CD4-positive, alpha-beta T cell (primary cell): ENCODE data around the gene HIRIP3. TPM values are rescaled to one million over a fixed set of nuclear protein-coding genes. Genes with fewer than 3 reads are reported as not detected.

ENCODE experiments used
- ATAC-seq: fragments of 200-7000 bp; cut with Tn5 transposase; one replicate; pipeline ENCODE4 v1.10.0; 2022; ENCODE audit warnings: mild to moderate bottlenecking; ENCODE audit not compliant: poor library complexity
- CTCF ChIA-PET: fragments of 350-600 bp; sonication (Branson Sonifier 250); formaldehyde crosslinking; loops from one replicate; lab custom pipeline; 2021; ENCODE audit warnings: antibody characterized with exemption, inconsistent platforms; lab: Charles Lee
- POLR2A ChIA-PET: fragments of 350-600 bp; sonication (Branson Sonifier 250); formaldehyde crosslinking; loops from one replicate; lab custom pipeline; 2021; ENCODE audit warnings: antibody characterized with exemption, inconsistent platforms; lab: Charles Lee
- DNase-seq, 14 experiments: peaks; one replicate each; pipeline ENCODE4 v3.0.0-alpha.2; 2013 to 2020; ENCODE audit warnings: mixed read lengths in 2 of 14
- H3K27ac ChIP-seq, 2 donors: one replicate each; pipeline versions ENCODE4 v1.5.1 to v1.7.0; 2013; ENCODE audit warnings: low read length in 2 of 2, low read depth in 1 of 2, mild to moderate bottlenecking in 1 of 2
- H3K27me3 ChIP-seq, 2 experiments: 1 replicate in 1 of 2; 2 replicates in 1 of 2; pipeline versions ENCODE4 v1.6.1 to v1.7.0; 2013; ENCODE audit warnings: low read length in 2 of 2, control low read depth in 1 of 2, mild to moderate bottlenecking in 1 of 2, moderate library complexity in 1 of 2; ENCODE audit not compliant: insufficient read depth in 2 of 2, control insufficient read depth in 1 of 2
- H3K36me3 ChIP-seq: one replicate; pipeline ENCODE4 v1.6.1; 2013; ENCODE audit warnings: low read length, control low read depth; ENCODE audit not compliant: insufficient read depth
- H3K4me1 ChIP-seq: one replicate; pipeline ENCODE4 v1.6.1; 2013; ENCODE audit warnings: low read length, control low read depth; ENCODE audit not compliant: insufficient read depth
- H3K4me3 ChIP-seq: one replicate; pipeline ENCODE4 v1.5.1; 2013; ENCODE audit warnings: mild to moderate bottlenecking, low read length, moderate library complexity
- H3K9me3 ChIP-seq, 2 experiments: 1 replicate in 1 of 2; 2 replicates in 1 of 2; pipeline versions ENCODE4 v1.6.1 to v1.7.0; 2013; ENCODE audit warnings: low read length in 2 of 2, mild to moderate bottlenecking in 2 of 2, control low read depth in 1 of 2, moderate library complexity in 1 of 2; ENCODE audit not compliant: control insufficient read depth in 1 of 2, insufficient read depth in 1 of 2
- H3K27ac Mint-ChIP-seq: one replicate; pipeline ENCODE4 v1.8.0; 2020; ENCODE audit warnings: mixed read lengths
- H3K27me3 Mint-ChIP-seq: one replicate; pipeline ENCODE4 v1.8.0; 2021; ENCODE audit warnings: mixed read lengths
- H3K36me3 Mint-ChIP-seq: one replicate; pipeline ENCODE4 v1.8.0; 2021; ENCODE audit warnings: low read depth, mixed read lengths
- H3K4me1 Mint-ChIP-seq: one replicate; pipeline ENCODE4 v1.8.0; 2021; ENCODE audit warnings: low read depth, mixed read lengths
- H3K4me3 Mint-ChIP-seq: one replicate; pipeline ENCODE4 v1.8.0; 2020; ENCODE audit warnings: mild to moderate bottlenecking, mixed read lengths
- H3K9me3 Mint-ChIP-seq: one replicate; pipeline ENCODE4 v1.8.0; 2020; ENCODE audit warnings: mixed read lengths
- intact Hi-C, 2 experiments: fragments of 100-400 bp; cut with DNase I in 1 of 2; cut with micrococcal nuclease in 1 of 2; formaldehyde crosslinking; loops; one replicate each; pipeline versions ENCODE4 v1.15.1 to v1.9.0; 2023 to 2025; cut with DNase I, micrococcal nuclease
- total RNA-seq, 174 experiments: library from RNA in 2 of 174; stranded (reverse) in 2 of 174; gene quantifications; one replicate each; pipeline ENCODE4 v1.2.3 and lab custom pipeline; 2021 to 2026
- TF ChIP-seq, protein P1 (sequence below): fragments of 200-600 bp; IDR thresholded peaks from one replicate; pipeline ENCODE4 v1.8.0; 2022; ENCODE audit warnings: antibody characterized with exemption, mild to moderate bottlenecking

Gene HIRIP3
- total RNA-seq, 2 experiments from 2014 or later: 8.5 to 11.8 TPM

DNA sequence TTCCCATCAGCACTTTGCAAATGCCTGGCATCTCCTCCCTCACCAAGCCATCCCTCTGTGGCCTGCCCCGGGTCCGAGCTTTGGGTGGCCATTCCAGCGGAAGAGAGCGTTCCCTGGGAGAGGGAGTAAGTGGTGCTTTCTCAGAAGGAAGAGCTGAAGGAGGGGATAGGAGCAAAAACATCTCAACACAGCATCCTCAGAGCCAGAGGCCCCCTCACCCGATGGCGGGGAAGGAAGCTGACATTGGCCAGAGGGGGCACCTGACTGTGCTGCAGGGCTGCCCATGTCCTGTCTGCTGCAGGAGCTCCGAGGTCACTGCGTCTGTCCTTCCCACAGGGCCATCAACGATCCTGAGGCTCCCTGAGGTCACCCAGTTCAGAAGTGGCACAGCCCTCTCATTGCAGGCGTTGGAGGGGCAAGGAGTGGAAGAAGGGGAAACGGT is 36.1 kb upstream of the HIRIP3 start:
- DNase-seq: no peak
- H3K9me3 ChIP-seq: peaks cover 0 to 17% of the 10 kb centered on the region in 2 experiments
- no peaks in the 10 kb centered on the region for H3K36me3 ChIP-seq
- peaks cover 28% of the 10 kb centered on the region for H3K4me1 ChIP-seq
- ChIA-PET POLR2A (interaction anchor here (0.8 kb wide), 1 partner anchor 70 kb away, joined by 3 read pairs; the partner anchor contains the start of gene TMEM219), CTCF (interaction anchor here (0.9 to 1.6 kb wide), 7 partner anchors 14 to 331 kb away, joined by 3 to 5 read pairs (median 3); partner anchors contain the start of gene TAOK2)
- H3K9me3 Mint-ChIP-seq: no peaks in the 10 kb centered on the region
- TF ChIP-seq, protein P1, sequence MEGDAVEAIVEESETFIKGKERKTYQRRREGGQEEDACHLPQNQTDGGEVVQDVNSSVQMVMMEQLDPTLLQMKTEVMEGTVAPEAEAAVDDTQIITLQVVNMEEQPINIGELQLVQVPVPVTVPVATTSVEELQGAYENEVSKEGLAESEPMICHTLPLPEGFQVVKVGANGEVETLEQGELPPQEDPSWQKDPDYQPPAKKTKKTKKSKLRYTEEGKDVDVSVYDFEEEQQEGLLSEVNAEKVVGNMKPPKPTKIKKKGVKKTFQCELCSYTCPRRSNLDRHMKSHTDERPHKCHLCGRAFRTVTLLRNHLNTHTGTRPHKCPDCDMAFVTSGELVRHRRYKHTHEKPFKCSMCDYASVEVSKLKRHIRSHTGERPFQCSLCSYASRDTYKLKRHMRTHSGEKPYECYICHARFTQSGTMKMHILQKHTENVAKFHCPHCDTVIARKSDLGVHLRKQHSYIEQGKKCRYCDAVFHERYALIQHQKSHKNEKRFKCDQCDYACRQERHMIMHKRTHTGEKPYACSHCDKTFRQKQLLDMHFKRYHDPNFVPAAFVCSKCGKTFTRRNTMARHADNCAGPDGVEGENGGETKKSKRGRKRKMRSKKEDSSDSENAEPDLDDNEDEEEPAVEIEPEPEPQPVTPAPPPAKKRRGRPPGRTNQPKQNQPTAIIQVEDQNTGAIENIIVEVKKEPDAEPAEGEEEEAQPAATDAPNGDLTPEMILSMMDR: no peak
- no peak for ATAC-seq
- H3K36me3 Mint-ChIP-seq: no peaks in the 10 kb centered on the region
- H3K27me3 Mint-ChIP-seq: peaks cover 63% of the 10 kb centered on the region
- H3K27ac Mint-ChIP-seq: no peak overlapping the region
- H3K27me3 ChIP-seq: peaks cover 42 to 49% of the 10 kb centered on the region in 2 experiments
- no peak overlapping the region for H3K27ac ChIP-seq
- no peak overlapping the region for H3K4me3 Mint-ChIP-seq
- H3K4me1 Mint-ChIP-seq: peaks cover 14% of the 10 kb centered on the region
- no peak overlapping the region for H3K4me3 ChIP-seq
- intact Hi-C loops: no loop called here

DNA sequence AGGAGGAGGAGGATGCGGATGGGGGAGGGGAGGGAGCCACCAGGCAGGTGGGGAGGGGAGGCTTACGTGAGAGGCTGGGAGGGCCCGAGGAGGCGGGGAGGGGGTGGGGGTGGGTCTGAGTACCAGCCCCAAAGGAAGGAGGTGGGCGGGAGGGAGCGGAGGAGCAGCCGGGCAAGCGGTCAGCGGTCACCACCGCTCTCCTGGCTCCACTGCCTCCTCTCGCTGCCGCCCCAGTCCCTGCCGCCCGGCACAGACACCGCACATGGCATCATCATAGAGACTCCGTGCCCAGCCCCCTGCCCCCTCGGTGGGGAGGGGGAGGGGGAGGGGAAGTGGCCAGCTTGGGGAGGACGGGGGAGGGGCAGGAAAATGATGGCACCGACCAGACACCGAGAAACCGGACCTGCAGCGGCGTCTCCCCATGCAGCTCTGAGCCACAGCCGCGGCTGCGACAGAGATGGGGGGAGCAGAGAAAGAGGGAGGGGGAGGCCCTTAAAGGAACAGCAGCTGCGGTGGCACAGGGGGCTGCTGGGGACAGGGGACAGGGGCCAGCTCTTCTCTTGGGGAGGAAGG is 35.5 kb upstream of the HIRIP3 start, which contains the start of gene TLCD3B:
TSS of gene TLCD3B (minus strand) at position 431 of the 573 bp plus-strand sequence. CDS start 744 bp downstream, outside the sequence.
- H3K9me3 Mint-ChIP-seq: no peaks in the 10 kb centered on the region
- Histone ChIP-seq H3K27ac (no peak within 1 kb of the TSS), H3K36me3 (no peaks in the 10 kb centered on the region), H3K4me3 (no peak within 1 kb of the TSS), H3K9me3 (peaks cover 0 to 17% of the 10 kb centered on the region in 2 experiments), H3K4me1 (peaks cover 28% of the 10 kb centered on the region), H3K27me3 (peaks cover 42 to 51% of the 10 kb centered on the region in 2 experiments)
- no peak within 1 kb of the TSS for H3K27ac Mint-ChIP-seq
- H3K36me3 Mint-ChIP-seq: no peaks in the 10 kb centered on the region
- peak within 1 kb of the TSS; percentile 39 for H3K4me3 Mint-ChIP-seq
- ATAC-seq (peak; percentile 32), DNase-seq (peak in 1 of 14 experiments; percentile 44)
- peaks cover 59% of the 10 kb centered on the region for H3K27me3 Mint-ChIP-seq
- peaks cover 14% of the 10 kb centered on the region for H3K4me1 Mint-ChIP-seq
- TF ChIP-seq, protein P1: no peak
- intact Hi-C loops: no loop called here
- CTCF ChIA-PET: interaction anchor here (0.7 to 0.9 kb wide), 2 partner anchors 24 to 108 kb away, joined by 4 to 5 read pairs; no protein-coding TSS in a partner anchor
- POLR2A ChIA-PET: interaction anchor here (0.8 kb wide), 1 partner anchor 69 kb away, joined by 3 read pairs; the partner anchor contains the start of gene TMEM219

DNA sequence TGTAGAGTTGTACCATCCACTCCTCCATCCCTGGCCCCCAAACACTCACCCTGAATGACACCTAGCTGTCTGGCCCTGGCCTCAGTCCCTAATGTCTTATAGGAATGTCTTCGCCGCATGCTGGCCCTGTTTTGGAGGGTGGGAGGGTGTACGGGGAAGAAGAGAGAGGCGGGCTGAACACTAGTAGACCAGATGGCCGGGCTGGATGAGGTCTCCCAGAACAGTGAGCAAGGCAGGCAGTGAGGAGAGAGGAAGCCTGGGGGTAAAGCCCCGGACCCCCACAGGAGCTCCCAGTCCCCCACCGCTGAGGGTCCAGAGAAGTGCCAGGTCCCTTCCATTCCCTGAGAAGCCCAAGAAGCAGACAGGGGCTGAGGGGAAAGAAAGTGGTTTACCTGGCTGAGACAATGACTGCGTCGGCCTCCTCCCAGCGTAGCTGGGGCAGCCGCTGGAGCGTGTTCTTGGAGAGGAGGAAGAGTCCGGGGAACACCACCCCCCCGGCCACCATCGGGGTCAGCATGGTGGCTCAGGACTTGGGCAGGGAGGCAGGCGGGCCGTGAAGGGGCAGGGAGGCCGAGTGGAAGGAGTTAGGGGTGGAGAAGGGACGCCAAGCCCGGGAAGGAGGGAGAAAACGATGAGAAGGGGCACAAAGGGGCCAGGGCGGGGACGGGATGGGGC is 34.7 kb upstream of the HIRIP3 start:
- Histone ChIP-seq H3K27ac (no peak overlapping the region), H3K27me3 (peaks cover 42 to 51% of the 10 kb centered on the region in 2 experiments), H3K9me3 (peaks cover 0 to 17% of the 10 kb centered on the region in 2 experiments), H3K36me3 (no peaks in the 10 kb centered on the region), H3K4me1 (peaks cover 28% of the 10 kb centered on the region), H3K4me3 (no peak overlapping the region)
- Mint-ChIP-seq H3K4me1 (peaks cover 14% of the 10 kb centered on the region), H3K27ac (no peak overlapping the region), H3K36me3 (no peaks in the 10 kb centered on the region), H3K9me3 (no peaks in the 10 kb centered on the region), H3K27me3 (peaks cover 59% of the 10 kb centered on the region), H3K4me3 (no peak overlapping the region)
- ChIA-PET POLR2A (no interaction called here), CTCF (no interaction called here)
- TF ChIP-seq, protein P1: no peak
- intact Hi-C loops: no loop called here
- ATAC-seq (no peak), DNase-seq (no peak)
